B cell (primary cell): ENCODE data around the gene KYNU. TPM values are rescaled to one million over a fixed set of nuclear protein-coding genes. Genes with fewer than 3 reads are reported as not detected.

Experiments
- ATAC-seq: fragments of 200-7000 bp; cut with Tn5 transposase; one replicate; pipeline ENCODE4 v1.10.0; 2021; ENCODE audit warnings: low read depth, mild to moderate bottlenecking, moderate number of reproducible peaks, moderate library complexity
- CTCF ChIA-PET: fragments of 350-600 bp; sonication (Branson Sonifier 250); formaldehyde crosslinking; loops from one replicate; lab custom pipeline; 2021; ENCODE audit warnings: antibody characterized with exemption, inconsistent platforms; lab: Charles Lee
- POLR2A ChIA-PET: fragments of 350-600 bp; sonication (Branson Sonifier 250); formaldehyde crosslinking; loops from one replicate; lab custom pipeline; 2021; ENCODE audit warnings: antibody characterized with exemption; lab: Charles Lee
- DNase-seq: peaks from one replicate; pipeline ENCODE4 v3.0.0; 2013
- H2AFZ ChIP-seq: 2 replicates; pipeline ENCODE4 v1.6.1; 2012; ENCODE audit warnings: mild to moderate bottlenecking, low read depth, low read length; ENCODE audit not compliant: insufficient read depth, poor library complexity, severe bottlenecking
- H3K27ac ChIP-seq, 2 donors: 1 replicate in 1 of 2; 2 replicates in 1 of 2; pipeline ENCODE4 v1.5.1; 2012 to 2013; ENCODE audit warnings: low read length in 2 of 2, mild to moderate bottlenecking in 2 of 2, moderate library complexity in 1 of 2
- H3K27me3 ChIP-seq, 4 experiments: fragments of 200-600 bp in 1 of 4; sonication (generic) in 1 of 4; replicated peaks in 1 of 4; 1 replicate in 2 of 4; 2 replicates in 2 of 4; pipeline versions ENCODE4 v1.6.1 to v1.7.0; 2013 to 2016; ENCODE audit warnings: low read length in 3 of 4, mild to moderate bottlenecking in 2 of 4, mixed read lengths in 1 of 4, moderate library complexity in 1 of 4; ENCODE audit not compliant: insufficient read depth in 4 of 4, control insufficient read depth in 3 of 4; ENCODE audit errors: control extremely low read depth in 1 of 4
- H3K36me3 ChIP-seq, 2 experiments: replicated peaks in 1 of 2; 1 replicate in 1 of 2; 2 replicates in 1 of 2; pipeline versions ENCODE4 v1.6.1 to v1.7.1; 2013; ENCODE audit warnings: low read length in 1 of 2; ENCODE audit not compliant: insufficient read depth in 2 of 2, control insufficient read depth in 1 of 2; ENCODE audit errors: control extremely low read depth in 1 of 2, extremely low read depth in 1 of 2
- H3K4me1 ChIP-seq, 2 donors: fragments of 200-600 bp in 1 of 2; sonication (generic) in 1 of 2; 1 replicate in 1 of 2; 2 replicates in 1 of 2; pipeline versions ENCODE4 v1.5.1 to v1.6.1; 2013 to 2017; ENCODE audit warnings: low read length in 2 of 2; ENCODE audit not compliant: control insufficient read depth in 2 of 2, insufficient read depth in 2 of 2
- H3K4me2 ChIP-seq: replicated peaks from 2 replicates; pipeline ENCODE3; 2012; ENCODE audit warnings: mild to moderate bottlenecking, low read depth, low read length; ENCODE audit not compliant: poor library complexity, severe bottlenecking
- H3K4me3 ChIP-seq, 5 experiments: fragments of 200-600 bp in 1 of 5; sonication (generic) in 1 of 5; 1 replicate in 3 of 5; 2 replicates in 2 of 5; pipeline versions ENCODE4 v1.5.1 to v1.7.0; 2011 to 2016; ENCODE audit warnings: low read length in 4 of 5, mild to moderate bottlenecking in 4 of 5, low read depth in 2 of 5, control low read depth in 1 of 5, moderate library complexity in 1 of 5; ENCODE audit not compliant: insufficient read depth in 1 of 5; ENCODE audit errors: control extremely low read depth in 1 of 5, extremely low read depth in 1 of 5
- H3K79me2 ChIP-seq: fragments of 200-600 bp; sonication (generic); one replicate; pipeline ENCODE4 v1.6.0; 2016; ENCODE audit warnings: low read length; ENCODE audit not compliant: control insufficient read depth, insufficient read depth
- H3K9ac ChIP-seq: fragments of 200-600 bp; sonication (generic); 2 replicates; pipeline ENCODE4 v1.6.1; 2017; ENCODE audit warnings: mild to moderate bottlenecking, low read length, moderate library complexity
- H3K9me3 ChIP-seq, 3 donors: one replicate each; pipeline versions ENCODE4 v1.6.1 to v1.7.1; 2013; ENCODE audit warnings: low read length in 2 of 3; ENCODE audit not compliant: control insufficient read depth in 2 of 3, insufficient read depth in 1 of 3; ENCODE audit errors: control extremely low read depth in 1 of 3
- H4K20me1 ChIP-seq: 2 replicates; pipeline ENCODE4 v1.6.0; 2012; ENCODE audit warnings: mild to moderate bottlenecking, low read length; ENCODE audit not compliant: insufficient read depth, control insufficient read depth, poor library complexity, severe bottlenecking
- H3K27ac Mint-ChIP-seq: one replicate; pipeline ENCODE4 v1.8.0; 2021; ENCODE audit warnings: mixed read lengths
- H3K27me3 Mint-ChIP-seq: one replicate; pipeline ENCODE4 v1.8.0; 2021; ENCODE audit warnings: mixed read lengths
- H3K4me1 Mint-ChIP-seq: one replicate; pipeline ENCODE4 v1.8.0; 2021; ENCODE audit warnings: mixed read lengths
- H3K4me3 Mint-ChIP-seq: one replicate; pipeline ENCODE4 v1.8.0; 2021; ENCODE audit warnings: mixed read lengths
- H3K9me3 Mint-ChIP-seq: one replicate; pipeline ENCODE4 v1.8.0; 2022; ENCODE audit warnings: mixed read lengths; ENCODE audit not compliant: insufficient read depth
- EZH2 ChIP-seq: IDR thresholded peaks from 2 replicates; pipeline ENCODE4 v1.6.1; 2012; ENCODE audit warnings: borderline replicate concordance, low read depth, mild to moderate bottlenecking, moderate library complexity, low read length; ENCODE audit not compliant: insufficient read depth, poor library complexity, severe bottlenecking
- WGBS: methylation state at CpG from one replicate; pipeline ENCODE4 v1.1.5; 2013; ENCODE audit warnings: missing lambda C conversion rate; ENCODE audit not compliant: insufficient coverage; 5-methylcytosine and 5-hydroxymethylcytosine counted together
- intact Hi-C: fragments of 100-400 bp; cut with micrococcal nuclease; formaldehyde crosslinking; loops from one replicate; pipeline ENCODE4 v1.10.0; 2022
- polyA plus RNA-seq: library from polyadenylated mRNA; depleted of rRNA; stranded (reverse); fragments of >200 nt; gene quantifications from 2 replicates; pipeline ENCODE4 v1.2.3, GENCODE V29; 2012
- total RNA-seq, 2 donors: library from RNA; stranded (reverse); fragments of 120-200 nt in 1 of 2; gene quantifications; 1 replicate in 1 of 2; 2 replicates in 1 of 2; pipeline versions ENCODE4 v1.2.3 to v1.2.4, GENCODE V29; 2013 to 2022
- TF ChIP-seq, protein P1 (sequence below): fragments of 200-600 bp; IDR thresholded peaks from one replicate; pipeline ENCODE4 v1.8.0; 2022; ENCODE audit warnings: antibody characterized with exemption, mild to moderate bottlenecking

KYNU gene
- total and polyA plus RNA-seq, 2 donors (not counting 1 experiment from before 2014, with no cell fraction given), result 14.5 to 46.2 TPM

DNA sequence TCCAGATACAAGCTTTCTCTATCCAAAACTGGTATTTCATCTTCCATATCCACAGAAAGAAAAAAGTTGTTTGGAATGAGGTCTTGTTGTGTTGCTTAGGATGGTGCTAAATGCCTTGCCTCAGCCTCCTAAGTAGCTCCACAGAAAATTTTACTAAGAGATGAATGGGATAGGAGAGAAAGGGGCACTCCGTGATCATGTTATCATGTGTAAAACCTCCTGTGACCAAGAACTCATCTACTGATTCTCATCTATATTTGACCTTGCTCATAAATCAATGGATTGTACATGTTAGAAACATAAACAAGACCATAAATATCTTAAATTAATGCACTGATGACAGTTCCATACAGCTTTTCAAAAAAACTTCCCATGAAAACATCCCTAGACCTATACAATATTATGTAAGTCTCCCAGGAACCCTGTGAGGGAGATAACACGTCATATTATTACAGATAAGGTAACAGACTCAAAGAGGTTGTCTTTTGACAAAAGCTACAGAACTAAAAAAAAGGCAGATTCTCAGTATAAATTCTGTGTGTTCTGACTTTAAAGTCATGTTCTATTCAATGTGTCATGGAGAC lies 29.3 kb upstream of the KYNU start:
- Histone ChIP-seq H3K4me3 (no peak overlapping the region), H2AFZ (no peak overlapping the region), H3K36me3 (no peaks in the 10 kb centered on the region), H3K27ac (no peak overlapping the region), H3K4me1 (no peaks in the 10 kb centered on the region), H4K20me1 (no peaks in the 10 kb centered on the region), H3K9ac (no peak overlapping the region), H3K4me2 (no peak overlapping the region), H3K27me3 (no peaks in the 10 kb centered on the region), H3K79me2 (no peaks in the 10 kb centered on the region), H3K9me3 (no peaks in the 10 kb centered on the region)
- ATAC-seq (no peak), DNase-seq (no peak)
- Mint-ChIP-seq H3K4me1 (no peaks in the 10 kb centered on the region), H3K27ac (no peak overlapping the region), H3K27me3 (no peaks in the 10 kb centered on the region), H3K9me3 (no peaks in the 10 kb centered on the region), H3K4me3 (no peak overlapping the region)
- POLR2A ChIA-PET, result no interaction called here
- TF ChIP-seq, protein P1, sequence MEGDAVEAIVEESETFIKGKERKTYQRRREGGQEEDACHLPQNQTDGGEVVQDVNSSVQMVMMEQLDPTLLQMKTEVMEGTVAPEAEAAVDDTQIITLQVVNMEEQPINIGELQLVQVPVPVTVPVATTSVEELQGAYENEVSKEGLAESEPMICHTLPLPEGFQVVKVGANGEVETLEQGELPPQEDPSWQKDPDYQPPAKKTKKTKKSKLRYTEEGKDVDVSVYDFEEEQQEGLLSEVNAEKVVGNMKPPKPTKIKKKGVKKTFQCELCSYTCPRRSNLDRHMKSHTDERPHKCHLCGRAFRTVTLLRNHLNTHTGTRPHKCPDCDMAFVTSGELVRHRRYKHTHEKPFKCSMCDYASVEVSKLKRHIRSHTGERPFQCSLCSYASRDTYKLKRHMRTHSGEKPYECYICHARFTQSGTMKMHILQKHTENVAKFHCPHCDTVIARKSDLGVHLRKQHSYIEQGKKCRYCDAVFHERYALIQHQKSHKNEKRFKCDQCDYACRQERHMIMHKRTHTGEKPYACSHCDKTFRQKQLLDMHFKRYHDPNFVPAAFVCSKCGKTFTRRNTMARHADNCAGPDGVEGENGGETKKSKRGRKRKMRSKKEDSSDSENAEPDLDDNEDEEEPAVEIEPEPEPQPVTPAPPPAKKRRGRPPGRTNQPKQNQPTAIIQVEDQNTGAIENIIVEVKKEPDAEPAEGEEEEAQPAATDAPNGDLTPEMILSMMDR, result no peak
- TF ChIP-seq EZH2, result no peak
- CTCF ChIA-PET, result interaction anchor here (1.1 to 1.4 kb wide), 2 partner anchors 34 to 131 kb away, joined by 3 to 4 read pairs; no protein-coding TSS in a partner anchor
- WGBS, result no CpG with 5 or more reads among the region's 2 CpGs
- intact Hi-C loops, result no loop called here

DNA sequence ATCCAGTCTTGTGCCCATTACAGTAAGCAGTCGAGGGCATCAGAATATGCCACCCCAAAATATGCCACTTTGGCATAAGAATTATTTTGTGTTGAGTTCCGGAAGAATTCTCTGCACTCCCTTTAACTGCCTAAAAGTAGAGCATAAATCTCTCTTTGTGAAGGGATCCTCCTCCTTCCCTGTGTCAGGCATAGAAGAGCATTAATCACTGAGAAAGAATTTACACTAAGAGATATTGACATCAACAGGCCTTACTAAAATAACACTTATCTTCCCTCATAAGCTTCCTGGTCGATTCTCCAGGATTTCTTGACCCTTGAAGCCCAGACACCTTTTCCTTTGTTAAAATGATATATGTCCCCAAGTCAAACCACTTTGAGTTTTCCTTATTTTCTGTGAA lies 27.6 kb upstream of the KYNU start:
- CTCF ChIA-PET, result interaction anchor here (1.1 kb wide), 1 partner anchor 29 kb away, joined by 3 read pairs; no protein-coding TSS in a partner anchor
- DNase-seq, result no peak
- no peaks in the 10 kb centered on the region for H3K4me1 Mint-ChIP-seq
- no peaks in the 10 kb centered on the region for H3K79me2 ChIP-seq
- no peaks in the 10 kb centered on the region for H3K36me3 ChIP-seq
- H3K4me3 Mint-ChIP-seq, result no peak overlapping the region
- intact Hi-C loops, result no loop called here
- no peak overlapping the region for H2AFZ ChIP-seq
- H3K4me2 ChIP-seq, result no peak overlapping the region
- H3K9me3 Mint-ChIP-seq, result no peaks in the 10 kb centered on the region
- no peak overlapping the region for H3K27ac Mint-ChIP-seq
- no peaks in the 10 kb centered on the region for H4K20me1 ChIP-seq
- no peak overlapping the region for H3K27ac ChIP-seq
- no peaks in the 10 kb centered on the region for H3K9me3 ChIP-seq
- no peaks in the 10 kb centered on the region for H3K27me3 ChIP-seq
- TF ChIP-seq, protein P1, result no peak
- POLR2A ChIA-PET, result no interaction called here
- no peak for ATAC-seq
- no peak overlapping the region for H3K9ac ChIP-seq
- no peaks in the 10 kb centered on the region for H3K4me1 ChIP-seq
- H3K4me3 ChIP-seq, result no peak overlapping the region
- no peaks in the 10 kb centered on the region for H3K27me3 Mint-ChIP-seq
- WGBS, result 17% methylated on average over 1 of the region's 3 CpGs
